Measurements from ENCODE around the gene MATN3. TPM values are rescaled to one million over a fixed set of nuclear protein-coding genes. Genes with fewer than 3 reads are reported as not detected.
A peak's percentile ranks its signal among the peaks of the same experiment; 100 is the strongest.

MATN3 gene
- total and polyA plus RNA-seq, 2 donors (not counting 3 experiments of a cell fraction or from before 2014, with no cell fraction given): 1.8 to 3.4 TPM

DNA sequence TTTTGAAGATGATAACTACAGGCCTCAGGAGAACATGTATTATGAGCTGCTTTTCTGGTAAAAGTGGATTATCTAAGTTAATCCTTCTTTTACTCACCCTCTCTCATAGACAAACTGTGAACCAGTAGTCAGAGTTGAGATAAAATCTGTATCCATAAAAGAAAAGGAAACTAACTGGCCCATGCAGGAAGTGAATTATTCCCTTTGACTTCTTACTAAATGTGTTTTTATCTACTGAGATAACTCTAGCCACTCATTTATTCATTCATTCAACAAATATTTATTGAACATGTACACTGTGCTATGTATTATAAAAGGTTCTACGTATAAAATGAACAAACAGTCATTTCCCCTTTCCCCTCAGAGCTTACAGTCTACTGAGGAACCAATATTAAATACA is 32.5 kb downstream of the MATN3 start:
- Histone ChIP-seq H2AFZ (ENCODE audit: low read depth, low read length) (no peak overlapping the region), H3K36me3 (ENCODE audit: control insufficient read depth in 2 of 2, extremely low read depth in 1 of 2, insufficient read depth in 2 of 2, low read length in 2 of 2) (peaks cover 2 to 3% of the 10 kb centered on the region in 2 experiments), H3K79me2 (ENCODE audit: control insufficient read depth, insufficient read depth, low read length) (peaks cover 4% of the 10 kb centered on the region), H3K9me3 (replicated peaks; ENCODE audit: control insufficient read depth, insufficient read depth, low read length) (no peaks in the 10 kb centered on the region), H3K4me2 (ENCODE audit: insufficient read depth, low read length) (peak overlapping the region; percentile 73), H3K4me3 (replicated peaks in 1 of 3; ENCODE audit: insufficient read depth in 1 of 3, low read depth in 1 of 3, low read length in 3 of 3) (no peak overlapping the region), H3K9me1 (replicated peaks; ENCODE audit: control insufficient read depth, extremely low read depth, insufficient read depth, low read length) (no peaks in the 10 kb centered on the region), H4K20me1 (replicated peaks; ENCODE audit: control insufficient read depth, extremely low read depth, insufficient read depth, low read length) (no peaks in the 10 kb centered on the region), H3K27me3 (ENCODE audit: control insufficient read depth in 2 of 2, insufficient read depth in 2 of 2, low read length in 2 of 2) (no peaks in the 10 kb centered on the region), H3K9ac (replicated peaks; ENCODE audit: extremely low read depth, insufficient read depth, low read length) (no peak overlapping the region), H3K27ac (ENCODE audit: insufficient read depth, low read depth, low read length) (peak overlapping the region; percentile 67), H3K4me1 (ENCODE audit: control insufficient read depth, extremely low read depth, insufficient read depth, low read length) (peaks cover 32% of the 10 kb centered on the region)
- POLR2A ChIA-PET: no interaction called here
- FAIRE-seq (peak; percentile 38), DNase-seq (ENCODE audit: low read depth, low spot score) (peak; percentile 80)
- TF ChIP-seq EZH2 (IDR thresholded peaks at IDR 0.05; ENCODE audit: borderline replicate concordance, low read depth, low read length, severe bottlenecking) (no peak), FOS (IDR thresholded peaks at IDR 0.05; ENCODE audit: borderline replicate concordance, insufficient read depth, low read length) (peak; percentile 60), JUN (IDR thresholded peaks at IDR 0.05; ENCODE audit: borderline replicate concordance, insufficient read depth, insufficient read length, low read depth) (peak; percentile 15), MYC (IDR thresholded peaks at IDR 0.05; ENCODE audit: low read depth, low read length) (no peak), GATA2 (IDR thresholded peaks at IDR 0.05; ENCODE audit: insufficient read depth, insufficient read length, low read depth, low read length) (peak; percentile 93)
- TF ChIP-seq, protein P1, sequence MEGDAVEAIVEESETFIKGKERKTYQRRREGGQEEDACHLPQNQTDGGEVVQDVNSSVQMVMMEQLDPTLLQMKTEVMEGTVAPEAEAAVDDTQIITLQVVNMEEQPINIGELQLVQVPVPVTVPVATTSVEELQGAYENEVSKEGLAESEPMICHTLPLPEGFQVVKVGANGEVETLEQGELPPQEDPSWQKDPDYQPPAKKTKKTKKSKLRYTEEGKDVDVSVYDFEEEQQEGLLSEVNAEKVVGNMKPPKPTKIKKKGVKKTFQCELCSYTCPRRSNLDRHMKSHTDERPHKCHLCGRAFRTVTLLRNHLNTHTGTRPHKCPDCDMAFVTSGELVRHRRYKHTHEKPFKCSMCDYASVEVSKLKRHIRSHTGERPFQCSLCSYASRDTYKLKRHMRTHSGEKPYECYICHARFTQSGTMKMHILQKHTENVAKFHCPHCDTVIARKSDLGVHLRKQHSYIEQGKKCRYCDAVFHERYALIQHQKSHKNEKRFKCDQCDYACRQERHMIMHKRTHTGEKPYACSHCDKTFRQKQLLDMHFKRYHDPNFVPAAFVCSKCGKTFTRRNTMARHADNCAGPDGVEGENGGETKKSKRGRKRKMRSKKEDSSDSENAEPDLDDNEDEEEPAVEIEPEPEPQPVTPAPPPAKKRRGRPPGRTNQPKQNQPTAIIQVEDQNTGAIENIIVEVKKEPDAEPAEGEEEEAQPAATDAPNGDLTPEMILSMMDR (IDR thresholded peaks at IDR 0.05; ENCODE audit: extremely low read depth in 1 of 2, insufficient read depth in 1 of 2, low read depth in 1 of 2, low read length in 2 of 2): no peak
- TF ChIP-seq, protein P2, sequence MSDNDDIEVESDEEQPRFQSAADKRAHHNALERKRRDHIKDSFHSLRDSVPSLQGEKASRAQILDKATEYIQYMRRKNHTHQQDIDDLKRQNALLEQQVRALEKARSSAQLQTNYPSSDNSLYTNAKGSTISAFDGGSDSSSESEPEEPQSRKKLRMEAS (IDR thresholded peaks at IDR 0.05; ENCODE audit: insufficient read depth, insufficient read length): no peak
- CTCF ChIA-PET: interaction anchor here (0.7 to 1.8 kb wide), 7 partner anchors 8 to 114 kb away, joined by 3 to 7 read pairs (median 4); no protein-coding TSS in a partner anchor
- intact Hi-C loops (cut with micrococcal nuclease) (loop anchor here (1.0 to 2.0 kb wide), 2 partner anchors 9 to 33 kb away; partner anchors contain the start of gene MATN3), dilution Hi-C loops (cut with MboI; ENCODE audit: extremely low pct_ligation_motif_present, low sequenced_read_pairs) (no loop called here)
- no TSS peak for BruUV-seq (replicated peaks)

Data from endothelial cell of umbilical vein (primary cell).